Measurements from ENCODE around the gene ADA.

DNA sequence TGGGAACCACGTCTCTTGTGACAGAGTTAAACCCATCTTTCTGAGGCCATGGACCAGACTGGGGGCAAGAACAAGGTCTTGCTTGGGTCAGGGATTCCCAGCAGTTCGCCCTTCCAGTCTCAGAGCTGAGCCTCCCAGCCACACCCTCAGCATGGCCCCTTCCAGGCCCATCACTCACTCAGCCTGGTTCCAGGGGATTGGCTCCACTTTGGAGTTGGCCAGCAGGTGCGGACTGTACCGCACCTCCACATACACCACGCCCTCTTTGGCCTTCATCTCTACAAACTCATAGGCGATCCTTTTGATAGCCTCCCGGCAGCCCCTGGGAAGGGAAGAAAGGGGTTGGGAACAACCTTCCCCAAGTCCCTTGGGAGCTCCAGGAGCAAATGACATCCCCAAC, 25.2 kb downstream of the ADA start:
- TF ChIP-seq, protein P1, sequence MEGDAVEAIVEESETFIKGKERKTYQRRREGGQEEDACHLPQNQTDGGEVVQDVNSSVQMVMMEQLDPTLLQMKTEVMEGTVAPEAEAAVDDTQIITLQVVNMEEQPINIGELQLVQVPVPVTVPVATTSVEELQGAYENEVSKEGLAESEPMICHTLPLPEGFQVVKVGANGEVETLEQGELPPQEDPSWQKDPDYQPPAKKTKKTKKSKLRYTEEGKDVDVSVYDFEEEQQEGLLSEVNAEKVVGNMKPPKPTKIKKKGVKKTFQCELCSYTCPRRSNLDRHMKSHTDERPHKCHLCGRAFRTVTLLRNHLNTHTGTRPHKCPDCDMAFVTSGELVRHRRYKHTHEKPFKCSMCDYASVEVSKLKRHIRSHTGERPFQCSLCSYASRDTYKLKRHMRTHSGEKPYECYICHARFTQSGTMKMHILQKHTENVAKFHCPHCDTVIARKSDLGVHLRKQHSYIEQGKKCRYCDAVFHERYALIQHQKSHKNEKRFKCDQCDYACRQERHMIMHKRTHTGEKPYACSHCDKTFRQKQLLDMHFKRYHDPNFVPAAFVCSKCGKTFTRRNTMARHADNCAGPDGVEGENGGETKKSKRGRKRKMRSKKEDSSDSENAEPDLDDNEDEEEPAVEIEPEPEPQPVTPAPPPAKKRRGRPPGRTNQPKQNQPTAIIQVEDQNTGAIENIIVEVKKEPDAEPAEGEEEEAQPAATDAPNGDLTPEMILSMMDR (IDR thresholded peaks at IDR 0.05): no peak
- TF ChIP-seq POLR2A (IDR thresholded peaks at IDR 0.05): no peak
